Panc1 (cell line): ENCODE measurements around the gene PDYN. TPM values are rescaled to one million over a fixed set of nuclear protein-coding genes. Genes with fewer than 3 reads are reported as not detected.

ENCODE experiments used
- ATAC-seq: fragments of 200-7000 bp; cut with Tn5 transposase; 2 replicates; pipeline ENCODE4 v1.9.1; 2020; ENCODE audit warnings: mild to moderate bottlenecking, moderate library complexity
- BruUV-seq: library from RNA; stranded (reverse); fragments of 400-500 nt; replicated peaks from 2 replicates; lab custom pipeline; 2021; lab: Mats Ljungman, UMichigan
- CTCF ChIA-PET: fragments of 300-600 bp; sonication (Branson Sonifier 250); formaldehyde crosslinking; loops from one replicate; lab custom pipeline; 2022; ENCODE audit warnings: antibody characterized with exemption; lab: Charles Lee
- POLR2A ChIA-PET: fragments of 300-600 bp; sonication (Branson Sonifier 250); formaldehyde crosslinking; loops from one replicate; lab custom pipeline; 2022; ENCODE audit warnings: antibody characterized with exemption; lab: Charles Lee
- DNase-seq: peaks from one replicate; pipeline ENCODE4 v3.0.0-alpha.2; 2010; ENCODE audit warnings: low read depth, low spot score
- H3K27ac ChIP-seq: 2 replicates; pipeline ENCODE4 v1.5.1; 2011; ENCODE audit warnings: mild to moderate bottlenecking, low read length, inconsistent platforms
- H3K27me3 ChIP-seq: fragments of 200-500 bp; sonication (Bioruptor generic); 2 replicates; pipeline ENCODE4 v1.6.0; 2014; ENCODE audit warnings: low read length, inconsistent platforms; ENCODE audit not compliant: control insufficient read depth, insufficient read depth
- H3K36me3 ChIP-seq: fragments of 200-500 bp; sonication (Bioruptor generic); 2 replicates; pipeline ENCODE4 v1.5.1; 2014; ENCODE audit warnings: inconsistent platforms, mild to moderate bottlenecking, low read length, moderate library complexity; ENCODE audit not compliant: control insufficient read depth, insufficient read depth
- H3K4me1 ChIP-seq: 2 replicates; pipeline ENCODE4 v1.5.1; 2011; ENCODE audit warnings: inconsistent platforms, mild to moderate bottlenecking, low read length, moderate library complexity; ENCODE audit not compliant: control insufficient read depth, insufficient read depth
- H3K4me3 ChIP-seq, 2 experiments: 2 replicates each; pipeline ENCODE4 v1.5.1; 2011 to 2012; ENCODE audit warnings: low read depth in 2 of 2, low read length in 2 of 2, mild to moderate bottlenecking in 2 of 2, inconsistent platforms in 1 of 2, moderate library complexity in 1 of 2
- H3K9me3 ChIP-seq: fragments of 200-500 bp; sonication (Bioruptor generic); 2 replicates; pipeline ENCODE4 v1.5.1; 2014; ENCODE audit warnings: low read depth, mild to moderate bottlenecking, inconsistent platforms, low read length, moderate library complexity; ENCODE audit not compliant: control insufficient read depth, insufficient read depth
- CTCF ChIP-seq: fragments of 450-650 bp; IDR thresholded peaks from 2 replicates; pipeline ENCODE4 v1.5.1; 2017; ENCODE audit warnings: mild to moderate bottlenecking
- POLR2AphosphoS5 ChIP-seq: IDR thresholded peaks from 2 replicates; pipeline ENCODE4 v1.6.1; 2012; ENCODE audit warnings: mild to moderate bottlenecking, low read depth, low read length, moderate library complexity
- REST ChIP-seq, 2 experiments: IDR thresholded peaks; 2 replicates each; pipeline ENCODE4 v1.6.1; 2011 to 2012; ENCODE audit warnings: low read depth in 2 of 2, control low read depth in 1 of 2, low read length in 1 of 2, mild to moderate bottlenecking in 1 of 2, moderate library complexity in 1 of 2; ENCODE audit not compliant: insufficient read depth in 1 of 2
- SIN3A ChIP-seq: IDR thresholded peaks from 2 replicates; pipeline ENCODE4 v1.6.1; 2012; ENCODE audit warnings: low read depth, mild to moderate bottlenecking, low read length, moderate library complexity, borderline replicate concordance; ENCODE audit not compliant: insufficient read depth
- TCF7L2 ChIP-seq: IDR thresholded peaks from 2 replicates; pipeline ENCODE4 v1.6.1; 2011; ENCODE audit warnings: mild to moderate bottlenecking, low read depth, low read length, inconsistent platforms
- in situ Hi-C: cut with HindIII; loops from 2 replicates; pipeline ENCODE4 v1.10.0; 2016; ENCODE audit warnings: low sequenced_read_pairs, low pct_unique_long_range_greater_than_20kb
- intact Hi-C: fragments of 100-400 bp; cut with micrococcal nuclease; formaldehyde crosslinking; loops from one replicate; pipeline ENCODE4 v1.10.0; 2022; ENCODE audit not compliant: unreplicated experiment
- total RNA-seq: library from RNA; stranded (reverse); gene quantifications from one replicate; pipeline ENCODE4 v1.2.1, GENCODE V29; 2021; ENCODE audit not compliant: unreplicated experiment

PDYN gene
- total RNA-seq, 1 experiment from 2014 or later = not detected

GRCh38 chr20:1995531-1996310 lies 1.9 kb upstream of the PDYN start:
- in situ Hi-C loops = no loop called here
- CTCF ChIA-PET = no interaction called here

GRCh38 chr20:1994627-1995026 lies 769 bp upstream of the PDYN start:
- H3K27me3 ChIP-seq = peaks cover 53% of the 10 kb centered on the region
- H3K9me3 ChIP-seq = no peaks in the 10 kb centered on the region
- no TSS peak for BruUV-seq
- no peak overlapping the region for H3K4me3 ChIP-seq
- no peaks in the 10 kb centered on the region for H3K36me3 ChIP-seq
- ChIA-PET POLR2A (no interaction called here), CTCF (no interaction called here)
- intact Hi-C loops = no loop called here
- no peak for TF ChIP-seq REST (IDR thresholded peaks at IDR 0.05; ENCODE audit: insufficient read depth in 1 of 2, low read depth in 2 of 2, low read length in 1 of 2)
- TF ChIP-seq CTCF = no peak
- TF ChIP-seq POLR2AphosphoS5 = no peak
- TF ChIP-seq SIN3A = no peak
- TF ChIP-seq TCF7L2 = no peak
- no peaks in the 10 kb centered on the region for H3K4me1 ChIP-seq
- ATAC-seq (no peak), DNase-seq (no peak)
- in situ Hi-C loops = no loop called here
- no peak overlapping the region for H3K27ac ChIP-seq

More at GRCh38 chr20:1995531-1996310, 1.9 kb upstream of the PDYN start:
- ATAC-seq (no peak), DNase-seq (no peak)
- no peak for TF ChIP-seq POLR2AphosphoS5
- no peak for TF ChIP-seq CTCF
- no peak for TF ChIP-seq REST (IDR thresholded peaks at IDR 0.05; ENCODE audit: insufficient read depth in 1 of 2, low read depth in 2 of 2, low read length in 1 of 2)
- TF ChIP-seq SIN3A = no peak
- no peak for TF ChIP-seq TCF7L2
- POLR2A ChIA-PET = no interaction called here
- intact Hi-C loops = no loop called here
- BruUV-seq = no TSS peak
- no peaks in the 10 kb centered on the region for H3K9me3 ChIP-seq
- no peaks in the 10 kb centered on the region for H3K4me1 ChIP-seq
- H3K27ac ChIP-seq = no peak overlapping the region
- no peaks in the 10 kb centered on the region for H3K36me3 ChIP-seq
- no peak overlapping the region for H3K4me3 ChIP-seq
- peaks cover 52% of the 10 kb centered on the region for H3K27me3 ChIP-seq
